ENCODE data around the gene B4GALNT1.
A peak's percentile ranks its signal among the peaks of the same experiment; 100 is the strongest.

The B4GALNT1 gene

GRCh38 chr12:57584690-57585089 is 48.3 kb downstream of the B4GALNT1 start:
- no peak for DNase-seq (ENCODE audit: low spot score)

- no peak for DNase-seq (ENCODE audit: low spot score)
Observed at GRCh38 chr12:57584050-57584449, 49.0 kb downstream of the B4GALNT1 start.

- peak; percentile 74 for DNase-seq (ENCODE audit: low spot score)
Observed at GRCh38 chr12:57583008-57583831, 49.8 kb downstream of the B4GALNT1 start.

GRCh38 chr12:57582440-57582839 is 50.6 kb downstream of the B4GALNT1 start:
- no peak for DNase-seq (ENCODE audit: low spot score)

GRCh38 chr12:57581802-57582201 is 51.2 kb downstream of the B4GALNT1 start:
- DNase-seq (ENCODE audit: low spot score), result no peak

- DNase-seq (ENCODE audit: low spot score), result no peak
Observed at GRCh38 chr12:57580466-57580795, 52.6 kb downstream of the B4GALNT1 start.

- no peak for DNase-seq (ENCODE audit: low spot score)
Observed at GRCh38 chr12:57579677-57580465, 53.1 kb downstream of the B4GALNT1 start.

- no peak for DNase-seq (ENCODE audit: low spot score)
Observed at GRCh38 chr12:57579011-57579410, 54.0 kb downstream of the B4GALNT1 start.

- no peak for DNase-seq (ENCODE audit: low spot score)
Observed at GRCh38 chr12:57577981-57578758, 54.8 kb downstream of the B4GALNT1 start.

- DNase-seq (ENCODE audit: low spot score), result no peak
Observed at GRCh38 chr12:57576613-57577160, 56.3 kb downstream of the B4GALNT1 start.

All from pons (tissue), 1 donor.